T-cell (primary cell): ENCODE data around the gene APCDD1L. TPM values are rescaled to one million over a fixed set of nuclear protein-coding genes. Genes with fewer than 3 reads are reported as not detected.

Experiments used
- ATAC-seq, 4 experiments: fragments of 200-7000 bp in 3 of 4; fragments of 150-1000 bp in 1 of 4; cut with Tn5 transposase; replicated peaks in 1 of 4; 1 replicate in 3 of 4; 2 replicates in 1 of 4; pipeline ENCODE4 v1.10.0; 2021; ENCODE audit warnings: moderate library complexity in 3 of 4, mild to moderate bottlenecking in 2 of 4, moderate number of reproducible peaks in 1 of 4
- CTCF ChIA-PET, 2 donors: fragments of 300-600 bp; sonication (Branson Sonifier 250); formaldehyde crosslinking; loops; one replicate each; lab custom pipeline; 2022; ENCODE audit warnings: antibody characterized with exemption in 2 of 2; lab: Charles Lee
- POLR2A ChIA-PET, 2 donors: fragments of 300-600 bp; sonication (Branson Sonifier 250); formaldehyde crosslinking; loops; one replicate each; lab custom pipeline; 2022; ENCODE audit warnings: antibody characterized with exemption in 2 of 2; lab: Charles Lee
- DNase-seq, 35 experiments: peaks; one replicate each; pipeline versions ENCODE4 v3.0.0 to v3.0.0-alpha.2; 2013 to 2023
- H3K27ac ChIP-seq: one replicate; pipeline ENCODE4 v1.5.1; 2013; ENCODE audit warnings: low read length
- H3K27me3 ChIP-seq, 2 experiments: replicated peaks in 1 of 2; 1 replicate in 1 of 2; 2 replicates in 1 of 2; pipeline versions ENCODE4 v1.6.1 to v1.7.0; 2013; ENCODE audit warnings: low read length in 1 of 2, mixed read lengths in 1 of 2; ENCODE audit not compliant: control insufficient read depth in 2 of 2, insufficient read depth in 2 of 2; ENCODE audit errors: extremely low read depth in 1 of 2
- H3K36me3 ChIP-seq, 2 donors: 1 replicate in 1 of 2; 2 replicates in 1 of 2; pipeline versions ENCODE4 v1.6.1 to v1.7.0; 2013; ENCODE audit warnings: low read length in 1 of 2; ENCODE audit not compliant: control insufficient read depth in 2 of 2, insufficient read depth in 1 of 2; ENCODE audit errors: extremely low read depth in 1 of 2
- H3K4me1 ChIP-seq, 2 experiments: 1 replicate in 1 of 2; 2 replicates in 1 of 2; pipeline versions ENCODE4 v1.6.1 to v1.7.0; 2013; ENCODE audit warnings: low read length in 2 of 2, mixed read lengths in 1 of 2; ENCODE audit not compliant: insufficient read depth in 2 of 2, control insufficient read depth in 1 of 2; ENCODE audit errors: extremely low read depth in 1 of 2
- H3K4me3 ChIP-seq, 2 donors: 1 replicate in 1 of 2; 2 replicates in 1 of 2; pipeline versions ENCODE4 v1.5.1 to v1.7.0; 2013; ENCODE audit warnings: mild to moderate bottlenecking in 2 of 2, low read length in 1 of 2, moderate library complexity in 1 of 2; ENCODE audit not compliant: control insufficient read depth in 1 of 2; ENCODE audit errors: extremely low read depth in 1 of 2
- H3K9me3 ChIP-seq: 2 replicates; pipeline ENCODE4 v1.7.0; 2013
- H3K27ac Mint-ChIP-seq, 2 donors: one replicate each; pipeline ENCODE4 v1.8.0; 2020 to 2021; ENCODE audit warnings: mild to moderate bottlenecking in 2 of 2, mixed read lengths in 2 of 2
- H3K27me3 Mint-ChIP-seq, 2 donors: one replicate each; pipeline ENCODE4 v1.8.0; 2021 to 2022; ENCODE audit warnings: mixed read lengths in 2 of 2
- H3K36me3 Mint-ChIP-seq: one replicate; pipeline ENCODE4 v1.8.0; 2021; ENCODE audit warnings: mixed read lengths
- H3K4me1 Mint-ChIP-seq, 3 donors: one replicate each; pipeline ENCODE4 v1.8.0; 2020 to 2022; ENCODE audit warnings: mixed read lengths in 3 of 3, mild to moderate bottlenecking in 1 of 3
- H3K4me3 Mint-ChIP-seq, 3 donors: one replicate each; pipeline ENCODE4 v1.8.0; 2020 to 2022; ENCODE audit warnings: mild to moderate bottlenecking in 3 of 3, mixed read lengths in 3 of 3, moderate library complexity in 3 of 3
- H3K9me3 Mint-ChIP-seq, 3 donors: one replicate each; pipeline ENCODE4 v1.8.0; 2020 to 2022; ENCODE audit warnings: mixed read lengths in 3 of 3
- WGBS: methylation state at CpG from one replicate; pipeline ENCODE4 v1.1.5; 2013; ENCODE audit warnings: missing lambda C conversion rate; ENCODE audit not compliant: insufficient coverage; 5-methylcytosine and 5-hydroxymethylcytosine counted together
- total RNA-seq, 35 experiments: library from RNA in 6 of 35; stranded (reverse) in 6 of 35; fragments of 120-200 nt in 1 of 35; gene quantifications; one replicate each; pipeline versions ENCODE4 v1.2.1 to v1.2.4 and lab custom pipeline; 2013 to 2026

APCDD1L gene
- total RNA-seq, 5 donors from 2014 or later (not counting 1 experiment from before 2014, with no cell fraction given) = not detected

- no peaks in the 10 kb centered on the region for H3K9me3 ChIP-seq
- Mint-ChIP-seq H3K27me3 (peaks cover 3 to 14% of the 10 kb centered on the region in 2 donors), H3K27ac (no peak overlapping the region), H3K9me3 (peaks cover 0 to 3% (median 0%) of the 10 kb centered on the region in 3 donors), H3K36me3 (no peaks in the 10 kb centered on the region), H3K4me3 (no peak overlapping the region), H3K4me1 (peaks cover 4 to 8% (median 7%) of the 10 kb centered on the region in 3 donors)
- H3K4me3 ChIP-seq = no peak overlapping the region
- ATAC-seq (no peak), DNase-seq (no peak)
- POLR2A ChIA-PET = no interaction called here
- no peak overlapping the region for H3K27ac ChIP-seq
- peaks cover 0 to 21% of the 10 kb centered on the region in 2 experiments for H3K27me3 ChIP-seq
- CTCF ChIA-PET = interaction anchor here in 1 of 2 donors (0.6 kb wide), 1 partner anchor 364 kb away, joined by 3 read pairs; no protein-coding TSS in a partner anchor
- no peaks in the 10 kb centered on the region for H3K4me1 ChIP-seq
- no peaks in the 10 kb centered on the region for H3K36me3 ChIP-seq
- 82% methylated on average over 5 of the region's 9 CpGs for WGBS
These were observed 35.3 kb downstream of the APCDD1L start for GRCh38 chr20:58479726-58480440.

- Histone ChIP-seq H3K27me3 (peaks cover 0 to 16% of the 10 kb centered on the region in 2 experiments), H3K4me3 (no peak overlapping the region), H3K4me1 (no peaks in the 10 kb centered on the region), H3K9me3 (no peaks in the 10 kb centered on the region), H3K36me3 (no peaks in the 10 kb centered on the region), H3K27ac (no peak overlapping the region)
- ATAC-seq (no peak), DNase-seq (no peak)
- H3K4me1 Mint-ChIP-seq = peaks cover 4 to 8% (median 7%) of the 10 kb centered on the region in 3 donors
- CTCF ChIA-PET = no interaction called here
- peaks cover 0 to 3% (median 0%) of the 10 kb centered on the region in 3 donors for H3K9me3 Mint-ChIP-seq
- 33% methylated on average over 1 of the region's 3 CpGs for WGBS
- H3K27ac Mint-ChIP-seq = no peak overlapping the region
- POLR2A ChIA-PET = interaction anchor here in 1 of 2 donors (0.6 kb wide), 1 partner anchor 1721 kb away, joined by 3 read pairs; no protein-coding TSS in a partner anchor
- no peak overlapping the region for H3K4me3 Mint-ChIP-seq
- H3K27me3 Mint-ChIP-seq = peaks cover 0 to 13% of the 10 kb centered on the region in 2 donors
- no peaks in the 10 kb centered on the region for H3K36me3 Mint-ChIP-seq
These were observed 36.9 kb downstream of the APCDD1L start for GRCh38 chr20:58478141-58478805.

GRCh38 chr20:58475466-58475865, 39.7 kb downstream of the APCDD1L start:
- H3K27ac ChIP-seq = no peak overlapping the region
- ATAC-seq = no peak

GRCh38 chr20:58473453-58474425, 41.5 kb downstream of the APCDD1L start:
- Mint-ChIP-seq H3K27me3 (no peaks in the 10 kb centered on the region), H3K4me3 (no peak overlapping the region), H3K9me3 (peaks cover 0 to 3% (median 0%) of the 10 kb centered on the region in 3 donors), H3K4me1 (no peaks in the 10 kb centered on the region), H3K36me3 (no peaks in the 10 kb centered on the region), H3K27ac (no peak overlapping the region)
- ChIA-PET CTCF (interaction anchor here in 1 of 2 donors (0.6 kb wide), 1 partner anchor 31 kb away, joined by 3 read pairs; no protein-coding TSS in a partner anchor), POLR2A (interaction anchor here in 1 of 2 donors (0.5 kb wide), 1 partner anchor 268 kb away, joined by 3 read pairs; no protein-coding TSS in a partner anchor)
- H3K27ac ChIP-seq = no peak overlapping the region
- DNase-seq (no peak), ATAC-seq (no peak)
- H3K27me3 ChIP-seq = no peaks in the 10 kb centered on the region
- H3K9me3 ChIP-seq = no peaks in the 10 kb centered on the region
- no peaks in the 10 kb centered on the region for H3K36me3 ChIP-seq
- no peaks in the 10 kb centered on the region for H3K4me1 ChIP-seq
- H3K4me3 ChIP-seq = no peak overlapping the region
- WGBS = 95% methylated on average over 5 of the region's 13 CpGs

More at GRCh38 chr20:58475466-58475865, 39.7 kb downstream of the APCDD1L start:
- no peak for DNase-seq
- H3K36me3 ChIP-seq = no peaks in the 10 kb centered on the region
- H3K9me3 ChIP-seq = no peaks in the 10 kb centered on the region
- H3K27me3 Mint-ChIP-seq = no peaks in the 10 kb centered on the region
- peaks cover 0 to 3% (median 0%) of the 10 kb centered on the region in 3 donors for H3K9me3 Mint-ChIP-seq
- no peaks in the 10 kb centered on the region for H3K27me3 ChIP-seq
- no peak overlapping the region for H3K4me3 ChIP-seq
- no peaks in the 10 kb centered on the region for H3K36me3 Mint-ChIP-seq
- no peak overlapping the region for H3K4me3 Mint-ChIP-seq
- WGBS = 89% methylated on average over 9 of the region's 10 CpGs
- H3K4me1 ChIP-seq = no peaks in the 10 kb centered on the region
- POLR2A ChIA-PET = no interaction called here
- no peaks in the 10 kb centered on the region for H3K4me1 Mint-ChIP-seq
- CTCF ChIA-PET = no interaction called here
- H3K27ac Mint-ChIP-seq = no peak overlapping the region

GRCh38 chr20:58472273-58473018, 42.8 kb downstream of the APCDD1L start:
- DNase-seq (no peak), ATAC-seq (no peak)
- Histone ChIP-seq H3K27me3 (peaks cover 0 to 3% of the 10 kb centered on the region in 2 experiments), H3K4me3 (no peak overlapping the region), H3K9me3 (no peaks in the 10 kb centered on the region), H3K27ac (no peak overlapping the region), H3K36me3 (no peaks in the 10 kb centered on the region), H3K4me1 (no peaks in the 10 kb centered on the region)
- no peaks in the 10 kb centered on the region for H3K9me3 Mint-ChIP-seq
- no peak overlapping the region for H3K27ac Mint-ChIP-seq
- H3K4me1 Mint-ChIP-seq = no peaks in the 10 kb centered on the region
- WGBS = 92% methylated on average over 19 of the region's 20 CpGs
- no peaks in the 10 kb centered on the region for H3K36me3 Mint-ChIP-seq
- H3K4me3 Mint-ChIP-seq = no peak overlapping the region
- H3K27me3 Mint-ChIP-seq = no peaks in the 10 kb centered on the region
- CTCF ChIA-PET = interaction anchor here in 1 of 2 donors (0.6 kb wide), 1 partner anchor 552 kb away, joined by 3 read pairs; no protein-coding TSS in a partner anchor
- POLR2A ChIA-PET = no interaction called here
